GM21526 (cell line): ENCODE measurements around the gene KCNA1.

Experiments
- ATAC-seq: cut with Tn5 transposase; IDR thresholded peaks from one replicate; pipeline ENCODE4 v1.9.1; 2021; ENCODE audit warnings: moderate library complexity; ENCODE audit not compliant: unreplicated experiment, low FRiP score

Gene KCNA1

GRCh38 chr12:4910502-4911315, 1.0 kb downstream of the KCNA1 start:
- no peak for ATAC-seq

GRCh38 chr12:4911316-4911994, 1.8 kb downstream of the KCNA1 start:
- ATAC-seq = no peak

DNA sequence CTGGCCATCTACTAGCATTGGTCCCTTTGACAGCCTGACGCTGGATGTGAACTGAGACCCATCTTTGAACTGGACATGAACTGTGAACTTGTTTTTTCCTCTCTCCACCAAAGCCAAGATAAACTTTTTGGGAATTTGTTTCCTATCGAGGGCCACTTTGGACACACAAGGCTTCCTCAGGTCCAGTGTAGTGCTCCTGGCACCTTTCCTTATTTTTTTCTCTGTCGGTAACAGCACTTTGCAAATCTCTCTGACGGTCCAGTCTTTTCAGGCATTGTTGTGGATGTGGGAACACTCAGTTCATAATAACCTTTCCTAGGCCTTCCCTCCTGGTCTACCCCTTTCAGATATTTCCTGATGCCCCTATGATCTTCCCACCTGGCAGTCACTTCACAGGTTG, 5.0 kb downstream of the KCNA1 start:
- no peak for ATAC-seq

- no peak for ATAC-seq
Measured at GRCh38 chr12:4915752-4916151, 6.0 kb downstream of the KCNA1 start.

GRCh38 chr12:4918950-4919660, 9.4 kb downstream of the KCNA1 start:
- ATAC-seq = no peak

DNA sequence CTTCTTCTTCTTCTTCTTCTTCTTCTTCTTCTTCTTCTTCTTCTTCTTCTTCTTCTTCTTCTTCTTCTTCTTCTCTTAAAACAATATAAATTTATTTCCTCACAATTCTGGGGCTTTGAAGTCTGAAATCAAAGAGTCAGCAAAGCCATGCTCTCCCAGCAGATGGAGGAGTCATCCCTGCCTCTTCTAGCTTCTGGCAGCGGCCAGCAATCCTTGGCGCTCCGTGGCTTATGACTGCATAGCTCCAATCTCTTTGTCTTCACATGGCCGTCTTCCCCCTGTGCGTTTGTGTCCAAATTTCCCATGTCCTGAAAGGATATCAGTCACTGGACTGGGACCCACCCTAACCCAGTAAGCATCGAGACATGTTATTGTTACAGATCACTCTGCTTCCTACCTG, 22.9 kb downstream of the KCNA1 start:
- no peak for ATAC-seq

DNA sequence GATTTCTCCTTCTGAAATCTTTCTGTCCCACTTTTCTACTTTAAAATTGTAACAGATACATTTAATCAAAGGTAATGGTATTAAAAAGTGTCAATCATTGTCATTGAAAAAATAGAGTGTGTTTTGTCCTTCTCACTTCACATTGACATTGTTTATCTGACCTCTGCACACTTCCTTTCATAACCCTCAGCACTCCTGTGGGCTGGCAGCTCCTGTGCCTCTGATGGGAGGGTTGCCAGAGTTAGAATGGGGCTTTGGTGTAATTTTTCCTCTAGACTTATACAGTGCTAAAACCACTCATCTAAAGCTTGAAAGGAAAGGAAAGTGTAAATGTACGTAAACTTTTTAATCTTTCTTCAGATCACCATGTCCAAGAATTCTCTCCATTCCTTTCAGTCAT, 23.7 kb downstream of the KCNA1 start:
- no peak for ATAC-seq

DNA sequence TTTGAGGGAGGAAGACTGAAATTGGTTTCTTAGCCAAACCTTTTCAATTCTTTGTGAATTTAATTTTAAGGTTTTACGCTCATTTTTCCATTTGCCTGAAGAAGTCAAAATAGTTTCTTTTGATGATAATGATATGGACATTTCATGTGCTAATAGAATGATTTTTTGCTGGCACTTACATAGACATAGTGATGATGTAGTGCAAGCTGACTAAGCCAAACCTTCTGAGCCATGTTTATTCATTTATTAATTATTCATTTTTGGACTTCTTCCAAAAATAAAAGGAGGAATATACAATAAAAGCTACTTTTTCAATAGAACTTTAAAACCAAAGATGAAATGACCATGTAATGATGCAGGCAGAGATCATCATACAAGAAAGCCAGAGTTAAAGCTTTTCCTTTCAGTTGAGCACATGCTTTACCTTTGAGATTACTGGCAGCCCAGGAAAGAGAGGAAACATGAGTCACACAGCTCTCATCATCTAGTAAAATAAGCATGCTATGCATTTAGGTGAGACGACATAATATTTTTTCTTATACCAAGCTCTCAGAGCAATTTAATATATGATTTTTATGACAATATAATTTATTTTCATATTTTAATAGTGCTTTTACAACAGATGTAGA, 24.8 kb downstream of the KCNA1 start:
- ATAC-seq = no peak

GRCh38 chr12:4938900-4939299, 29.2 kb downstream of the KCNA1 start:
- ATAC-seq = no peak

GRCh38 chr12:4939418-4940023, 29.8 kb downstream of the KCNA1 start:
- ATAC-seq = no peak

GRCh38 chr12:4943067-4943937, 33.6 kb downstream of the KCNA1 start:
- peak; percentile 72 for ATAC-seq

DNA sequence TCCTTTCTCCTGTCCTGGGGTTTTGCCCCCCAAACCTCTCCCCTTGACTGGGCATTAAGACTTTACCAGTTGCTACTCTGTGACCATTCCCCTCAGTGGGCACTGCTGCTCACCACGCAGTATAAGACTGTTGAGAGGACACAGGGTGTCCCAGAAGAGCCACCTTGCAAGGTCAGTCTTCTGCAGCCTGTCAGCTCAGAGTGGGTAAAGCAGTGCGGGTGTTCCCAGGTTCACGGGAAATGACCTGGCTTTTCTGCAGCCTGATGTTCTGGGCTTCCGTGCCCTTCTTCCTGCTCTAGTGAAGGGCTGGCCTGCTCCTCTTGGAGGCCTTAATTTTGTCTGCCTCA, 34.2 kb downstream of the KCNA1 start:
- peak; percentile 18 for ATAC-seq

GRCh38 chr12:4947253-4947652, 37.5 kb downstream of the KCNA1 start:
- ATAC-seq = no peak

DNA sequence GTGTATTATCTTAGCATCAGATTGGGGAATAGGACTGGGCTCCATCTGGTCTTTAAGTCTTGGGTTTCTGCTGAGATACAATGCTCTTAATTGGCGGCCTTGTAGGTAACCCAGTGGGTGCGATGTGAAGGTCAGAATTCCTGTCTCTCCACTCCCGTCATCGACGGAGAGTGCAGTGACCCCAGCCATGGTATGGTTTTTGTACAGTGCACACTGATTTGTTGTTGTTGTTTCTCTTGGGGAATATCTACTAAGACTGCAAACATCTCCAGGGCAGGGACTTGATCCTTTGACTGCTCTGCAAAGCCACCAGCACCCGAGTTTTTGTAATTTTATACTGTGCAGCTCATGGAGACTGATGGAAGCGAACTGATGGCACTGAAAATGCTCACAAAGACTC, 41.4 kb downstream of the KCNA1 start:
- ATAC-seq = no peak

DNA sequence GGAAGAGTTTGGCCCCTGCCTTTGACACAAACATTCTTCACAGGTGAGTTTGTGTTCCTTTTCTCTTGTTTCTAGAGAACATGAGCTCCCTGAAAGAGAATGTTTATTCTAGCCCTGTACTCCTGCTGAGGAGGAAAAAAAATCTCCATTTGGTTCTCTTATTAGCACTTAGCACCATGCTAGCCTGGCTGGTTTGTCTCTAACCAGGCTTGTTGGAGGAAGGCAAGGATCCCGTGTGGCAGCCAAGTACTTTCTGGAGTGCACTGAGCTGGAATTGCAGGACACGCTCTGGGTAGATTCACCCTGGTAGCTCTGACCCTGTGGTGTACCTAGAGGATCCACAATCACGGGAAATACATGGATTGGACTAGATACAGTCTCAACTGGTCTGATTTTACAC, 41.9 kb downstream of the KCNA1 start:
- no peak for ATAC-seq

GRCh38 chr12:4954621-4955354, 45.1 kb downstream of the KCNA1 start:
- ATAC-seq = no peak

GRCh38 chr12:4956054-4956453, 46.3 kb downstream of the KCNA1 start:
- no peak for ATAC-seq

DNA sequence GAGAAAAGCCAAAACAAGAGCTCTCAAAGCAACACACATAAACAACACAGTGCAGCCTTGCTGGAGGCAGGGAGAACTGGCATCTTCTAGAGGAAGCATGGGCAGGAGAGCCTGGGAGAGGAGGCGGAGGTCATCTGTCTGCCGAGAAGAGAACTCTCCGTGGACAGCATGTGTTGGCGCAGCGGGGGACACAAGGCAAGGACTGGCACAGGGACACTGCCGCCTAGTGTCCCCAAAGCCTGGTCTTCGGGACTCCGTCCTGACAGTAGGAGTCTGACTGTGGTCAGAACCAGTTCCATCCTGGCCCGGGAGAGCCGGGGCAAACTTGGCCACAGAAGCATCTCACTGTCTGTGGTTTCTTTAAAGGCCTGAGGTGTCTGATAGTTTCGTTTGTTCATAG, 47.3 kb downstream of the KCNA1 start:
- ATAC-seq = no peak

- ATAC-seq = no peak
Measured at GRCh38 chr12:4957761-4958160, 48.1 kb downstream of the KCNA1 start.
